GM21360 (cell line): ENCODE measurements around the gene WDR86.

Experiments used
- ATAC-seq: cut with Tn5 transposase; IDR thresholded peaks from one replicate; pipeline ENCODE4 v1.9.1; 2021; ENCODE audit warnings: mild to moderate bottlenecking, moderate library complexity; ENCODE audit not compliant: unreplicated experiment

Gene WDR86

DNA sequence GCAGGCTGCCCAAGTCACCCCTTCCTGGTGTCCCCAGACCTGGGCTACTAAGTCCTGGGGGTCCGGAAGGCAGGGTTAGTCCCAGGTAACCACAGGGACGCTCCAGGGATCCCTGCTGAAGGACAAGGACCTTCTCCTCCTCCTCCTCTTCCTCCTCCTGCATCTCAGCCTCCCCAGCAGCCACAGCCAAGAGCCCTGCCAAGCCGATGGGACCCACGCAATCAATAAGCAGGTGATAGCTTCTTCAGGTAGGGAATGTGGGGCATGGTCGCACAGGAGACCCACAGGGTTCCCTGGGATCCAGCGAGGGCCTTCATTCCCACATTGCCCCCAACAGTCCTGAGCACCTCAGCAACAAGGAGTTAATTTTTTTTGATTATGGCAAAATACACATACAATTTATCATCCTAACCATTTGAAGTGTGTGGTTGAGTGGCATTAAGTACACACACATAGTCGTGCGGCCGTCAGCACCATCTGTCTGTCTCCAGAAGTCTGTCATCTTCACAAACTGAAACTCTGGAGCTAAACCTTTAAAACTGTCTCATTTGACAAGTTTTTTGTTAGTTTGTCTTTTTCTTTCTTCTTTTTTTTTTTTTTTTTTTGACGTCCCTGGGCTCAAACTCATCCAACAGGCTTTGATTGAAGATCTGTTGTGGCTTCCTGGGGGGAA, 18.0 kb upstream of the WDR86 start:
- ATAC-seq: no peak

GRCh38 chr7:151426904-151427704, 17.3 kb upstream of the WDR86 start:
- ATAC-seq: no peak

GRCh38 chr7:151426441-151426903, 16.6 kb upstream of the WDR86 start:
- no peak for ATAC-seq

DNA sequence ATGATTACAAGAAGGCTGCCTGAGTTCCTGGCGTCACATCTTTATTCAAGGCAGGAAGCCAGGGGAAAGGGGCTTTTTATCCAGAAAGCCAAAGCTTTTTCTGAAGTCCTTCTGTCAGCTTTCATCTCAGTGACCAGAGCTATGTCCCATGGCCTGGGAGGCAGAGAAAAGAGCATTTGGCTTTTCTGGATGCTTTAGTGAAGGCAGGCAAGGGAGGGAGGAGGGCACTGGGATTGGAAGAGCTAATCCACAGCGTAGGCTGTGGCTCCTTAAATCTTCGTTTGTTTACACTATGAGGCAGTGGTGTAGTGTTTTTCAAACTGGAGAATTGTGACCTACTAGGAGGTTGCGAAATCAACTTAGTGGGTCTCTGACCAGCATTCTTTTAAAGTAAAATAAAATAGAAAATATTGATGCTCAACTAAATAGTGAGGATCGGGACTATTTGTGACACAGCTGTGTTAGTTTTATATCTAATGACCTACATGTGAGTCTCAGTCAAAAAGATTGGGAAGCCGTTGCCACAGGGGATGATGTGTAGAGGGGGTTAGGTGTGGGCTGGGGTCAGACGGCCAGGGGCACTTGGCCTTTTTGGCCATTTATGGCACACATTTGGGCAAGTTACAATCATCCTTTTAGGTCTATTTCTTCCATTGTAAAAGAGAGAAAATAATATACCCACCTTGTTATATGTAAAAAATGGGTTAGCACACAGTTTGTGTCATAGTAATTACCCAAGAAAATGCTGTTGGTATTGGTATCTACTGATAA, 16.0 kb upstream of the WDR86 start:
- ATAC-seq: no peak

DNA sequence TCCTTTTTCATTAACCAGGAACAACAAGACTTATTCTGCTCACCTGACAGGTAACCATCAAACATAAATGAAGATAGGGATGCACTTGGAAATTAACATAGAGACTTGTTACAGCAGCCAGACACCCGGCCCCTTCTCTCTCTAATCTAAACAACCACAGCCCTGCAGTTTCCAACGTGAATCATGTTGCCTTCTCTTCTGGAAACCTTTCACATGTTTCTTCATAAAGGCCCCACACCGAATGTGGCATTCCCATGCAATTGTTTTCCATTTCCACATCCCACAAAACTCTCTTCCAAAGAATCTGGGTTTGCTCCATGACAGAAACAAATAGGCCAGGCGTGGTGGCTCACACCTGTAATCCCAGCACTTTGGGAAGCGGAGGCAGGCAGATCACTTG, 15.0 kb upstream of the WDR86 start:
- no peak for ATAC-seq

DNA sequence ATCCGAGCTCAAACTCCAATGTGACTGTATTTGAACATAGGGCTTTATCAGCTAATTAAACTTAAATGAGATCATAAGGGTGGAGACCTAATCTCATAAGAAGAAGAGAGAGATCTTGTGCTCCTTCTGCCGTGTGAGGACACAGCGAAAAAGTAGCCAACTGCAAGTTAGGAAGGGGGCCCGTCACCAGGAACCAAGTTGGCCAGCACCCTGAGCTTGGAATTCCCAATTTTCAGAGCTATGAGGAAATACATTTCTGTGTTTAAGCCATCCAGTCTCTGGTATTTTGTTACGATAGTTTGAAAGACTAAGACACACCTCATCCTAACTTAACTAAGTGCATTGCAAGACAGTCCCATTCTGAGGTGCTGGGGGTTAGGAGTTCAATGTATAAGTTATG, 14.1 kb upstream of the WDR86 start:
- no peak for ATAC-seq

GRCh38 chr7:151423226-151423625, 13.4 kb upstream of the WDR86 start:
- ATAC-seq: no peak

DNA sequence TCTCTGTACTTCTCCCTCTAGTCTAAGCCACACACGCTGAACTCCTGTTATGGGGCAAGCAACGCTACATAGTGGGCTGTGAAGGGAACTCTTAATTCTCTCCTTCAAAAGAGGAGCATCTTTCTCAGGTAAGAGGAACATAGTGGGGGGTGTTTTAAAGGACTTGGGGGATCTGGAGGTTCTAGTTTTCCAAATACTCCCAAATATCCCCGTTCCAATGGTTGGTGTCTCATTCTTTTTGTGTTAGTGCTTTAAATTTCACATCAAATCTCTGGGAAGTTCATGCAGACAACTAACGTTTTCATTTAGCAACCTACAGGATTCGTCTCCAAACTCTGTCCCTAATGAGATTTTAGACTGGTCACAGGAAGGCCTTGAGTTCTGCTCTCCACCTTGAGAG, 12.4 kb upstream of the WDR86 start:
- no peak for ATAC-seq

DNA sequence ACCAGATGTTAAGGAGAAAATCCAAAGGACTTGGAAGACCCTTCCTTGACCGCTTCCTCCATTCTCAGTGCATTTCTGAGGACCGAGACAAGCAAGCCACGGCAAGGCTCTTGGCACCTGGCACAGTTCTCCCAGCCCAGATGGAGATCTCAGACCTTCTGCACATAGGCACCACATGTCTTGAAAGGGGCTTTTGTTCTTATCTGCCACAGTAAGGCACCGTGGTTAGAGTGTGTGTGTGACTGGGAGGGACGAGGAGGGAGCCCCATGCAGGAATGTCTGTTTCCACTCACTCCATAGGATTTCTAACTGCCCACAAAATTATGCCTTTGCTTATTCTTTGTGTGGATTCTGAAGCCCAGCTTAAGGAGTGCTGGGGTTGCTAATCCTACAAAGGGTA, 10.3 kb upstream of the WDR86 start:
- ATAC-seq: no peak

DNA sequence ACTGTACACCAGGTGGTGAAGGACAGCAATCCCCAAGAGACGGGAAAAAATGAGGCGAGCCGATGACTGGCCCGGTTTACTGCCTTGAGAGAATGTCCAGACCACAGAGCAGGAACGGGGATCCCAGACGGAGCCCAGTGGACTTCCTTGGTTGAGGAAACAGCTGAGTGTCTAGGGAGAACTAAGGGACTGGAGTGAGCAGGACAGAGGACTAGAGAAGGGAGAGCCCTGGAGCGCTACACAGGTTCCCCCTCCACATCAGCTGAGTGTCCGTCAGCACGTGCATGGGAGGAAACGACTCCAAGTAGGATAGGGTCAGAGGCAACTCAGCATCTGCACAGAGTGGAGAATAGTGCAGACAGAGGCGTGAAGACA, 7.1 kb upstream of the WDR86 start:
- ATAC-seq: no peak

DNA sequence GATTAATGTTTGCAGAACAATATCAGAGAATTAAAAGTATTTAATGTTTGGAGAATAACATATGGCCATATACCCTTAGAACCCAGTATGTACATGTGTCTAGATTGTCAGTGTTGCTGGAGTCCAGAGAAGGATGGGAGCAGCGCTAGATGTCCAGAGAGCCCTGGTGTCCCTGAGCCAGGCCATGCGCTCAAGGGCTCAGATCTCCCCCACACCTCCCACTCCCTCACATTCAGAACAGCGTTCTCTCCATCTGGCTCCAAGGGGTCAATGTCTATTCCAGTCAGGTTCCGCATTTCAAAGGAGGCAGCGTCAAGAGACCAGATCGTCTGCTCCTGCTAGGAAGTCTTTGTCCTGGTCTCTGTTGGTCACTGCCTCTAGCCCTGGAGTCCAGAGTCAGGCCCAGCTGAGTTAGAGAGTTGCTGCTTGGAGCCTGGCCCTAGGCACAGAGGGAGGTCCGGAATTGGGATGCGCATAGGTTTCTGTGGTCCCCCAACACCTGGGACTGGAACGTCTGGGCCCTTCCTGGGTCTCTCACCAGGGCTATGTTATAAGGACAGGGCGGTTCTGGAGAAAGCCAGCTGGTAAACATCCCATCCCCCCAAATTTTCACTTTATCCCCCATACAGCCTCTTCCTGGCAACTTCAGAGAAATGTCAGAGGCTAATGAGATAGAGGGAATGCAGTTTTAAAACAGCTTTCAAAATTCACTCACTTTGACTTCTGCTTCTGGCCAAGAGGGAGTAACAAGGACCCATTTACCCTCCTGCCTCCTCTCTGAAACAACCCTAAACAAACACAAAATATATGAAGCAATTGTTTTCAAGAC, 6.5 kb upstream of the WDR86 start:
- no peak for ATAC-seq

GRCh38 chr7:151415375-151416105, 5.7 kb upstream of the WDR86 start:
- ATAC-seq: no peak

- ATAC-seq: no peak
Observed at GRCh38 chr7:151413241-151413640, 3.4 kb upstream of the WDR86 start.

- no peak for ATAC-seq
Observed at GRCh38 chr7:151412318-151412717, 2.5 kb upstream of the WDR86 start.

GRCh38 chr7:151411551-151411950, 1.7 kb upstream of the WDR86 start:
- ATAC-seq: no peak

DNA sequence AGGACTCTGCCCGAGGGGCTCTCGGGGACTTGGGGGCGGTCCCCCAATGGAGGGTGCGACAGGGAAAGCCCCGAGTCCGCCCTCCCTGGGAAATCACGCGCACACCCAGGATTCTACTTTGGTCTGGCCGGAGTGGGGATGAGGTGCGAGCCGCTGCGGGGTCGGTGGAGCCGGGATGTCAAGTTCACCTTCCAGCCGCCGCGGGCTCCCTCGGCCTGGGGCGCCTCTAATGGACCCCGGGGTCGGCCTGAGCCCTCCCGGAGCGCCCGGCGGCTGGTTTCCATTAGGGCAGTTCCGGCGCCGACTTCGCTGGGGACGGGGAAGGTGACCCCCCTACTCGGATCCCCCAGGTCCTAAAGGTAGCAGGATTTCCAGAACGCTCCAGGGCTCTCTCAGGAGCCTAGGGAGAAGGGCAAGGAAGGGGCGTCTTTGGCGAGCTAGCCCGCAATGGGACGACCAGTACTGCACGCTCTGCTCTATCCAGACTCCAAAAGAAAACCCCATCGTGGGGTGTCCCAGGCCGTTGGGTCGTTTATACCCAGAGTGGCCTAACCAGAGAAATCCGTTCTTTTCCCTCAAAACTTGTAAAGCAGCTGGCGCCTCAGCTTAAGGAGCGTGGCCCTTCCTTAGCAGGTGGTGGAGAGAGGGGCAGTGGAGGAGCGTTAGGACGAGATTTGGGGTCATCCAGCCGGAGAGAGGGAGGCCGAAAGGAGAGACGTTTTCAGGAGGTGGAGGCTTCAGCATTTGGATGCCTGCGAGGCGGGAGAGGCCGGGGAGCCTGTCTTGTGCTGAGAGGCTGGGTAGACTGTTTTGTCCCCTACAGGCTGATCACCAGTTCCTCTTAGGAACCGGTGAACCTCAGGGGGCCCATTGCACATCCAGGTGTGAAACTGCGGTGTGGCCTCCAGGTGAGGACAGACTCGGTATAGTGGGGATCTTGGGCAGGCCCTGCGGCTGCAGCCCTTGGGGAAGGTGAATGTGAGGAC, 860 bp upstream of the WDR86 start:
- no peak for ATAC-seq

GRCh38 chr7:151408839-151409666, 785 bp downstream of the WDR86 start:
- ATAC-seq: peak; percentile 61

- ATAC-seq: no peak
Observed at GRCh38 chr7:151408498-151408838, 1.4 kb downstream of the WDR86 start.
